Cardiac muscle cell (in vitro differentiated cells and primary cell): ENCODE measurements around the gene N4BP2L2. TPM values are rescaled to one million over a fixed set of nuclear protein-coding genes. Genes with fewer than 3 reads are reported as not detected.

Source experiments
- DNase-seq, 2 donors: peaks; one replicate each; pipeline versions ENCODE4 v3.0.0 to v3.0.0-alpha.2; 2010 to 2017; ENCODE audit warnings: low read depth in 1 of 2, low spot score in 1 of 2
- H3K27ac ChIP-seq: fragments of 200-600 bp; sonication (generic); 2 replicates; pipeline ENCODE4 v1.5.1; 2016
- H3K27me3 ChIP-seq: fragments of 200-600 bp; sonication (generic); 2 replicates; pipeline ENCODE4 v1.6.0; 2016; ENCODE audit warnings: control low read depth
- H3K36me3 ChIP-seq: fragments of 200-600 bp; sonication (generic); 2 replicates; pipeline ENCODE4 v1.5.1; 2016; ENCODE audit warnings: control low read depth
- H3K4me1 ChIP-seq: fragments of 200-600 bp; sonication (generic); 2 replicates; pipeline ENCODE4 v1.8.1; 2017; ENCODE audit warnings: low read depth, mild to moderate bottlenecking, mixed run types
- H3K4me3 ChIP-seq: fragments of 200-600 bp; sonication (generic); 2 replicates; pipeline ENCODE4 v1.5.1; 2016; ENCODE audit warnings: mild to moderate bottlenecking
- H3K9me3 ChIP-seq: fragments of 200-600 bp; sonication (generic); 2 replicates; pipeline ENCODE4 v1.5.1; 2017; ENCODE audit warnings: low read depth, mild to moderate bottlenecking, control low read depth
- CTCF ChIP-seq: IDR thresholded peaks from 2 replicates; pipeline ENCODE4 v1.5.1; 2012; ENCODE audit warnings: low read depth, mild to moderate bottlenecking, low read length
- polyA plus RNA-seq: library from polyadenylated mRNA; unstranded; fragments of >200 nt; fragmentation: Nextera tagmentation; extraction: Ambion mirVana; gene quantifications from 2 replicates; pipeline ENCODE4 v1.2.1, GENCODE V29; 2016
- total RNA-seq: library from RNA; depleted of rRNA; stranded (reverse); fragments of >200 nt; gene quantifications from 2 replicates; pipeline ENCODE4 v1.2.3, GENCODE V29; 2016

The N4BP2L2 gene
- total and polyA plus RNA-seq, 2 experiments from 2014 or later = 96.8 to 137 TPM

- H3K9me3 ChIP-seq = no peaks in the 10 kb centered on the region
- TF ChIP-seq CTCF = no peak
- no peak overlapping the region for H3K4me3 ChIP-seq
- H3K4me1 ChIP-seq = no peaks in the 10 kb centered on the region
- H3K27me3 ChIP-seq = no peaks in the 10 kb centered on the region
- H3K36me3 ChIP-seq = no peaks in the 10 kb centered on the region
- H3K27ac ChIP-seq = no peak overlapping the region
- DNase-seq = no peak
Measured at GRCh38 chr13:32419862-32420261, 118.7 kb downstream of the N4BP2L2 start.

GRCh38 chr13:32417995-32418394 lies 120.6 kb downstream of the N4BP2L2 start:
- no peaks in the 10 kb centered on the region for H3K27me3 ChIP-seq
- TF ChIP-seq CTCF = no peak
- no peak overlapping the region for H3K4me3 ChIP-seq
- no peaks in the 10 kb centered on the region for H3K36me3 ChIP-seq
- no peaks in the 10 kb centered on the region for H3K9me3 ChIP-seq
- no peak for DNase-seq
- no peaks in the 10 kb centered on the region for H3K4me1 ChIP-seq
- no peak overlapping the region for H3K27ac ChIP-seq

- peak in 1 of 2 donors; percentile 21 for DNase-seq
- no peaks in the 10 kb centered on the region for H3K9me3 ChIP-seq
- H3K4me3 ChIP-seq = no peak overlapping the region
- H3K36me3 ChIP-seq = no peaks in the 10 kb centered on the region
- no peak overlapping the region for H3K27ac ChIP-seq
- H3K4me1 ChIP-seq = no peaks in the 10 kb centered on the region
- TF ChIP-seq CTCF = peak; percentile 65
- no peaks in the 10 kb centered on the region for H3K27me3 ChIP-seq
Measured at GRCh38 chr13:32415019-32415418, 123.6 kb downstream of the N4BP2L2 start.

GRCh38 chr13:32414580-32414979 lies 124.0 kb downstream of the N4BP2L2 start:
- H3K9me3 ChIP-seq = no peaks in the 10 kb centered on the region
- no peak overlapping the region for H3K27ac ChIP-seq
- no peaks in the 10 kb centered on the region for H3K36me3 ChIP-seq
- no peak for DNase-seq
- no peak for TF ChIP-seq CTCF
- H3K4me1 ChIP-seq = no peaks in the 10 kb centered on the region
- H3K27me3 ChIP-seq = no peaks in the 10 kb centered on the region
- H3K4me3 ChIP-seq = no peak overlapping the region

- Histone ChIP-seq H3K4me3 (no peak overlapping the region), H3K27me3 (peaks cover 7% of the 10 kb centered on the region), H3K9me3 (no peaks in the 10 kb centered on the region), H3K4me1 (no peaks in the 10 kb centered on the region), H3K27ac (no peak overlapping the region), H3K36me3 (no peaks in the 10 kb centered on the region)
- no peak for DNase-seq
- TF ChIP-seq CTCF = no peak
Measured at GRCh38 chr13:32413284-32413683, 125.3 kb downstream of the N4BP2L2 start.
